ENCODE data around the gene HABP4. TPM values are rescaled to one million over a fixed set of nuclear protein-coding genes. Genes with fewer than 3 reads are reported as not detected.

Gene HABP4
- total RNA-seq, 1 experiment from 2014 or later, result 9.8 TPM

- no peaks in the 10 kb centered on the region for H3K4me1 Mint-ChIP-seq
- H3K36me3 Mint-ChIP-seq, result peaks cover 14% of the 10 kb centered on the region
- ChIA-PET CTCF (no interaction called here), POLR2A (no interaction called here)
- H3K9me3 Mint-ChIP-seq, result no peaks in the 10 kb centered on the region
- H3K27ac Mint-ChIP-seq, result peak overlapping the region; percentile 93; the same call in 1 of the 2 replicates
- DNase-seq (ENCODE audit: low spot score) (no peak), ATAC-seq (no peak)
- TF ChIP-seq ZNF121 (CRISPR knock-in tag; IDR thresholded peaks at IDR 0.05) (no peak), GABPB1 (CRISPR knock-in tag; IDR thresholded peaks at IDR 0.05) (peak; percentile 28)
- no peaks in the 10 kb centered on the region for H3K27me3 Mint-ChIP-seq (ENCODE audit: low read depth)
- H3K4me3 Mint-ChIP-seq, result no peak overlapping the region
Observed at GRCh38 chr9:96491079-96491879, 41.3 kb downstream of the HABP4 start.

GRCh38 chr9:96491880-96492525 is 42.0 kb downstream of the HABP4 start:
- no peak for ATAC-seq
- TF ChIP-seq ZSCAN18 (CRISPR knock-in tag; IDR thresholded peaks at IDR 0.05) (no peak), ZNF425 (CRISPR knock-in tag; conservative IDR thresholded peaks at IDR 0.05) (no peak), IRF2 (CRISPR knock-in tag; IDR thresholded peaks at IDR 0.05; ENCODE audit: borderline replicate concordance, low read depth) (no peak)
- CTCF ChIA-PET, result no interaction called here
- no peaks in the 10 kb centered on the region for H3K9me3 Mint-ChIP-seq
- no peak for DNase-seq (ENCODE audit: low spot score)
- H3K4me3 Mint-ChIP-seq, result no peak overlapping the region
- POLR2A ChIA-PET, result no interaction called here
- no peaks in the 10 kb centered on the region for H3K4me1 Mint-ChIP-seq
- peak overlapping the region; percentile 93; the same call in 1 of the 2 replicates for H3K27ac Mint-ChIP-seq
- peaks cover 14% of the 10 kb centered on the region for H3K36me3 Mint-ChIP-seq
- no peaks in the 10 kb centered on the region for H3K27me3 Mint-ChIP-seq (ENCODE audit: low read depth)

GRCh38 chr9:96492993-96493531 is 43.1 kb downstream of the HABP4 start:
- peak overlapping the region; percentile 42; the same call in 1 of the 2 replicates for H3K27ac Mint-ChIP-seq
- H3K27me3 Mint-ChIP-seq (ENCODE audit: low read depth), result no peaks in the 10 kb centered on the region
- POLR2A ChIA-PET, result no interaction called here
- ATAC-seq (no peak), DNase-seq (ENCODE audit: low spot score) (no peak)
- H3K36me3 Mint-ChIP-seq, result peaks cover 14% of the 10 kb centered on the region
- H3K9me3 Mint-ChIP-seq, result no peaks in the 10 kb centered on the region
- CTCF ChIA-PET, result no interaction called here
- no peaks in the 10 kb centered on the region for H3K4me1 Mint-ChIP-seq
- no peak overlapping the region for H3K4me3 Mint-ChIP-seq
- TF ChIP-seq HMGXB4 (CRISPR knock-in tag; IDR thresholded peaks at IDR 0.05) (no peak), FOXK1 (CRISPR knock-in tag; IDR thresholded peaks at IDR 0.05) (no peak), TEAD4 (CRISPR knock-in tag; IDR thresholded peaks at IDR 0.05) (no peak), GTF2I (CRISPR knock-in tag; conservative IDR thresholded peaks at IDR 0.05) (no peak), GABPB1 (CRISPR knock-in tag; IDR thresholded peaks at IDR 0.05) (no peak), CTCF (IDR thresholded peaks at IDR 0.05) (no peak), USF1 (CRISPR knock-in tag; IDR thresholded peaks at IDR 0.05) (no peak), NR2C2 (CRISPR knock-in tag; IDR thresholded peaks at IDR 0.05) (no peak), E2F1 (CRISPR knock-in tag; IDR thresholded peaks at IDR 0.05) (no peak), AFF4 (CRISPR knock-in tag; IDR thresholded peaks at IDR 0.05; ENCODE audit: borderline replicate concordance) (no peak), NR3C1 (CRISPR knock-in tag; conservative IDR thresholded peaks at IDR 0.05; ENCODE audit: low read depth) (no peak), ZNF317 (CRISPR knock-in tag; IDR thresholded peaks at IDR 0.05; ENCODE audit: borderline replicate concordance, low read depth) (no peak)
